ENCODE data around the gene SLC34A2. TPM values are rescaled to one million over a fixed set of nuclear protein-coding genes. Genes with fewer than 3 reads are reported as not detected.

The SLC34A2 gene
- total RNA-seq, 1 experiment from 2014 or later: not detected

- DNase-seq (no peak), ATAC-seq (no peak)
- Histone ChIP-seq H3K4me2 (ENCODE audit: low read length) (no peak overlapping the region), H3K4me1 (ENCODE audit: insufficient read depth, low read length) (no peaks in the 10 kb centered on the region), H3K27me3 (ENCODE audit: low read length) (no peaks in the 10 kb centered on the region), H3K36me3 (ENCODE audit: low read depth, low read length) (no peaks in the 10 kb centered on the region), H3K9me2 (replicated peaks; ENCODE audit: low read length) (no peaks in the 10 kb centered on the region), H4K20me1 (ENCODE audit: low read length) (no peaks in the 10 kb centered on the region), H3K9ac (ENCODE audit: low read length) (no peak overlapping the region), H3K79me2 (ENCODE audit: low read length) (no peaks in the 10 kb centered on the region), H2AFZ (ENCODE audit: low read length) (no peak overlapping the region), H3F3A (ENCODE audit: low read length, unreplicated experiment) (no peaks in the 10 kb centered on the region), H3K27ac (ENCODE audit: low read length) (no peak overlapping the region), H3K9me3 (ENCODE audit: low read length) (no peaks in the 10 kb centered on the region), H3K4me3 (ENCODE audit: low read length) (no peak overlapping the region)
- CTCF ChIA-PET: no interaction called here
- BruUV-seq (replicated peaks): no TSS peak
- intact Hi-C loops (cut with micrococcal nuclease): no loop called here
- TF ChIP-seq EZH2 (IDR thresholded peaks at IDR 0.05; ENCODE audit: low read length, unreplicated experiment) (no peak), EZH2phosphoT487 (IDR thresholded peaks at IDR 0.05; ENCODE audit: borderline replicate concordance, low read length) (no peak), CTCF (conservative IDR thresholded peaks at IDR 0.05; ENCODE audit: low read depth, low read length) (no peak)
- POLR2A ChIA-PET (ENCODE audit: unreplicated experiment): interaction anchor here (0.5 kb wide), 1 partner anchor 11 kb away, joined by 8 read pairs; no protein-coding TSS in a partner anchor
Measured at GRCh38 chr4:25712611-25713010, 57.0 kb downstream of the SLC34A2 start.

- Histone ChIP-seq H4K20me1 (ENCODE audit: low read length) (no peaks in the 10 kb centered on the region), H2AFZ (ENCODE audit: low read length) (no peak overlapping the region), H3K4me2 (ENCODE audit: low read length) (no peak overlapping the region), H3F3A (ENCODE audit: low read length, unreplicated experiment) (no peaks in the 10 kb centered on the region), H3K9ac (ENCODE audit: low read length) (no peak overlapping the region), H3K27me3 (ENCODE audit: low read length) (no peaks in the 10 kb centered on the region), H3K36me3 (ENCODE audit: low read depth, low read length) (no peaks in the 10 kb centered on the region), H3K9me3 (ENCODE audit: low read length) (no peaks in the 10 kb centered on the region), H3K4me3 (ENCODE audit: low read length) (no peak overlapping the region), H3K27ac (ENCODE audit: low read length) (no peak overlapping the region), H3K9me2 (replicated peaks; ENCODE audit: low read length) (no peaks in the 10 kb centered on the region), H3K4me1 (ENCODE audit: insufficient read depth, low read length) (no peaks in the 10 kb centered on the region), H3K79me2 (ENCODE audit: low read length) (no peaks in the 10 kb centered on the region)
- TF ChIP-seq EZH2phosphoT487 (IDR thresholded peaks at IDR 0.05; ENCODE audit: borderline replicate concordance, low read length): no peak
- no peak for TF ChIP-seq EZH2 (IDR thresholded peaks at IDR 0.05; ENCODE audit: low read length, unreplicated experiment)
- no peak for TF ChIP-seq CTCF (conservative IDR thresholded peaks at IDR 0.05; ENCODE audit: low read depth, low read length)
- ChIA-PET POLR2A (ENCODE audit: unreplicated experiment) (no interaction called here), CTCF (no interaction called here)
- intact Hi-C loops (cut with micrococcal nuclease): no loop called here
- no peak for DNase-seq
- no peak for ATAC-seq
- BruUV-seq (replicated peaks): no TSS peak
Measured at GRCh38 chr4:25713812-25714211, 58.2 kb downstream of the SLC34A2 start.

- H3K4me1 ChIP-seq (ENCODE audit: insufficient read depth, low read length): no peaks in the 10 kb centered on the region
- no peaks in the 10 kb centered on the region for H3K9me3 ChIP-seq (ENCODE audit: low read length)
- BruUV-seq (replicated peaks): no TSS peak
- no peak overlapping the region for H3K4me2 ChIP-seq (ENCODE audit: low read length)
- H3K79me2 ChIP-seq (ENCODE audit: low read length): no peaks in the 10 kb centered on the region
- CTCF ChIA-PET: no interaction called here
- no peak overlapping the region for H3K27ac ChIP-seq (ENCODE audit: low read length)
- H3K36me3 ChIP-seq (ENCODE audit: low read depth, low read length): no peaks in the 10 kb centered on the region
- intact Hi-C loops (cut with micrococcal nuclease): no loop called here
- no peaks in the 10 kb centered on the region for H3K27me3 ChIP-seq (ENCODE audit: low read length)
- POLR2A ChIA-PET (ENCODE audit: unreplicated experiment): no interaction called here
- no peak overlapping the region for H3K4me3 ChIP-seq (ENCODE audit: low read length)
- H4K20me1 ChIP-seq (ENCODE audit: low read length): no peaks in the 10 kb centered on the region
- no peak overlapping the region for H3K9ac ChIP-seq (ENCODE audit: low read length)
- no peak for TF ChIP-seq CTCF (conservative IDR thresholded peaks at IDR 0.05; ENCODE audit: low read depth, low read length)
- no peak for TF ChIP-seq EZH2phosphoT487 (IDR thresholded peaks at IDR 0.05; ENCODE audit: borderline replicate concordance, low read length)
- no peak for TF ChIP-seq EZH2 (IDR thresholded peaks at IDR 0.05; ENCODE audit: low read length, unreplicated experiment)
- no peaks in the 10 kb centered on the region for H3K9me2 ChIP-seq (replicated peaks; ENCODE audit: low read length)
- DNase-seq (no peak), ATAC-seq (no peak)
- H2AFZ ChIP-seq (ENCODE audit: low read length): no peak overlapping the region
- H3F3A ChIP-seq (ENCODE audit: low read length, unreplicated experiment): no peaks in the 10 kb centered on the region
Measured at GRCh38 chr4:25722964-25723363, 67.3 kb downstream of the SLC34A2 start.

All from PC-3 (cell line).